GM12873 (cell line): ENCODE data around the gene LETMD1.

ENCODE experiments used
- CTCF ChIP-seq: IDR thresholded peaks from 2 replicates; pipeline ENCODE4 v1.5.1; 2012; ENCODE audit warnings: low read depth, mild to moderate bottlenecking, moderate library complexity, low read length, control low read depth; ENCODE audit not compliant: insufficient read depth; ENCODE audit errors: missing control alignments

Gene LETMD1

GRCh38 chr12:51067229-51067628 is 19.1 kb downstream of the LETMD1 start:
- no peak for TF ChIP-seq CTCF

GRCh38 chr12:51067771-51068170 is 19.6 kb downstream of the LETMD1 start:
- no peak for TF ChIP-seq CTCF

- TF ChIP-seq CTCF = no peak
These were observed 21.9 kb downstream of the LETMD1 start for GRCh38 chr12:51070004-51070403.

- no peak for TF ChIP-seq CTCF
These were observed 23.5 kb downstream of the LETMD1 start for GRCh38 chr12:51071663-51072062.

- no peak for TF ChIP-seq CTCF
These were observed 27.3 kb downstream of the LETMD1 start for GRCh38 chr12:51075390-51075789.

- TF ChIP-seq CTCF = no peak
These were observed 28.3 kb downstream of the LETMD1 start for GRCh38 chr12:51076236-51076930.

- no peak for TF ChIP-seq CTCF
These were observed 29.8 kb downstream of the LETMD1 start for GRCh38 chr12:51077930-51078329.

GRCh38 chr12:51080136-51080535 is 32.0 kb downstream of the LETMD1 start:
- TF ChIP-seq CTCF = no peak
